Measurements from ENCODE around the gene TMEM147.

The TMEM147 gene

DNA sequence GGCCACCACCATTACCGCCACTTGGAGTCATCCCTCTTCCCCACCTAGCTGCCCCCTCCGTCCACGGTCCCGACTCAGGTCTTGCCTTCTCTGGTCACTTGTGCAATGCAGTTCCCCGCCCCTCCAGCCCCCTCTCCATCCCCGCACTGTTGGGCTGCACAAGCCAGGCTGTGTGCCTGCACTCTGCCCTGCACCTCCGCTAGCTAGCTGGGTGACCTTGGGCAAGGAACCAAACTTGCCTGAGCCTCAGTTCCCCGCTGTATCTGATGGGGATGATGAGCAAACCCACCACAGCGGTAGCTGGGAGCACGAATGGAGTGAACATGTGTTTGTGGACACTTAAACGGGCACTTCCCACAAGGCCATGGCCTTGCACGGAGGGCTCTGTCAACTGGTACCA, 5.6 kb upstream of the TMEM147 start:
- Histone ChIP-seq H3K9me3 (ENCODE audit: insufficient read depth, low read length, severe bottlenecking) (no peaks in the 10 kb centered on the region), H3K79me2 (ENCODE audit: insufficient read depth, low read length) (peaks cover 1% of the 10 kb centered on the region; the same call in 1 of the 2 replicates), H3K4me1 (ENCODE audit: insufficient read depth, low read length) (peaks cover 14% of the 10 kb centered on the region), H3K27ac (ENCODE audit: low read length) (no peak overlapping the region), H3K36me3 (ENCODE audit: insufficient read depth, low read length) (peaks cover 5% of the 10 kb centered on the region; the same call in 1 of the 2 replicates), H3K4me2 (ENCODE audit: insufficient read depth, low read length) (no peak overlapping the region), H3K27me3 (ENCODE audit: insufficient read depth, low read length, poor library complexity) (no peaks in the 10 kb centered on the region), H2AFZ (ENCODE audit: low read depth, low read length) (no peak overlapping the region), H3K4me3 (ENCODE audit: low read depth in 1 of 2, low read length in 2 of 2) (no peak overlapping the region), H4K20me1 (ENCODE audit: insufficient read depth, low read length) (no peaks in the 10 kb centered on the region), H3K9ac (ENCODE audit: low read depth, low read length) (no peak overlapping the region)
- ATAC-seq (ENCODE audit: insufficient read depth, low read depth) (0 out of 3 replicates have a peak, but pooled peaks have one; percentile 16), DNase-seq (no peak)
- no peak for TF ChIP-seq EZH2 (IDR thresholded peaks at IDR 0.05; ENCODE audit: borderline replicate concordance, low read depth, low read length, severe bottlenecking)
- TF ChIP-seq, protein P1, sequence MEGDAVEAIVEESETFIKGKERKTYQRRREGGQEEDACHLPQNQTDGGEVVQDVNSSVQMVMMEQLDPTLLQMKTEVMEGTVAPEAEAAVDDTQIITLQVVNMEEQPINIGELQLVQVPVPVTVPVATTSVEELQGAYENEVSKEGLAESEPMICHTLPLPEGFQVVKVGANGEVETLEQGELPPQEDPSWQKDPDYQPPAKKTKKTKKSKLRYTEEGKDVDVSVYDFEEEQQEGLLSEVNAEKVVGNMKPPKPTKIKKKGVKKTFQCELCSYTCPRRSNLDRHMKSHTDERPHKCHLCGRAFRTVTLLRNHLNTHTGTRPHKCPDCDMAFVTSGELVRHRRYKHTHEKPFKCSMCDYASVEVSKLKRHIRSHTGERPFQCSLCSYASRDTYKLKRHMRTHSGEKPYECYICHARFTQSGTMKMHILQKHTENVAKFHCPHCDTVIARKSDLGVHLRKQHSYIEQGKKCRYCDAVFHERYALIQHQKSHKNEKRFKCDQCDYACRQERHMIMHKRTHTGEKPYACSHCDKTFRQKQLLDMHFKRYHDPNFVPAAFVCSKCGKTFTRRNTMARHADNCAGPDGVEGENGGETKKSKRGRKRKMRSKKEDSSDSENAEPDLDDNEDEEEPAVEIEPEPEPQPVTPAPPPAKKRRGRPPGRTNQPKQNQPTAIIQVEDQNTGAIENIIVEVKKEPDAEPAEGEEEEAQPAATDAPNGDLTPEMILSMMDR (IDR thresholded peaks at IDR 0.05; ENCODE audit: borderline replicate concordance, extremely low read depth, low read length, poor library complexity, severe bottlenecking), result no peak

DNA sequence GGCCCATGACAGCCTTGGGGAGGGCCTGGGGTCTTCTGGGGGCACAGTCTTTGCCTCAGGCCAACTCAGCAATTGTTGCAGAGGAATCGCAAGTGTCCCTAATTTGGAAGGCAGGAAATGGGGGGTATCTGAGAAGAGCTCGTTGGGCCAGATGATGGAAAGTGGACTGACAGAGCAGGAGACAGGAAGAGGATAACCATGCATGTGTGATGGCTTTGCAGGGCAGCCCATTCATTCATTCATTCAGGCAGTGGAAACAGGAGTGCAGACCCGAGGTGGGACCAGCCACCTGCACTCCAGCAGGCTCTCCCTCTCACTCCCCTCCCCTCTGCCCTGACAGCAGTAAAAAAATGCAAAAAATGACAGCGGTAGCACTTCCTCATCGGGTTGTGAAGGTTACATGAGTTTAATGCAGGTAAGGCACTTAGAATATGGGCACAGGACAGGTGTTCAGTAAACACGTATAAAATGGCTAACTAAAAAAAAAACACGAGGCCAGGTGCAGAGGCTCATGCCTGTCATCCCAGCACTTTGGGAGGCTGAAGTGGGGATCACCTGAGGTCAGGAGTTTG, 5.0 kb upstream of the TMEM147 start:
- H3K27ac ChIP-seq (ENCODE audit: low read length), result no peak overlapping the region
- no peak for DNase-seq
- H3K4me1 ChIP-seq (ENCODE audit: insufficient read depth, low read length), result peaks cover 16% of the 10 kb centered on the region
- no peak overlapping the region for H2AFZ ChIP-seq (ENCODE audit: low read depth, low read length)
- H3K36me3 ChIP-seq (ENCODE audit: insufficient read depth, low read length), result peaks cover 5% of the 10 kb centered on the region; the same call in 1 of the 2 replicates
- TF ChIP-seq, protein P1 (IDR thresholded peaks at IDR 0.05; ENCODE audit: borderline replicate concordance, extremely low read depth, low read length, poor library complexity, severe bottlenecking), result no peak
- TF ChIP-seq EZH2 (IDR thresholded peaks at IDR 0.05; ENCODE audit: borderline replicate concordance, low read depth, low read length, severe bottlenecking), result no peak
- no peak overlapping the region for H3K4me3 ChIP-seq (ENCODE audit: low read depth in 1 of 2, low read length in 2 of 2)
- no peak for ATAC-seq (ENCODE audit: insufficient read depth, low read depth)
- no peaks in the 10 kb centered on the region for H3K9me3 ChIP-seq (ENCODE audit: insufficient read depth, low read length, severe bottlenecking)
- H4K20me1 ChIP-seq (ENCODE audit: insufficient read depth, low read length), result no peaks in the 10 kb centered on the region
- H3K4me2 ChIP-seq (ENCODE audit: insufficient read depth, low read length), result no peak overlapping the region
- H3K27me3 ChIP-seq (ENCODE audit: insufficient read depth, low read length, poor library complexity), result no peaks in the 10 kb centered on the region
- H3K79me2 ChIP-seq (ENCODE audit: insufficient read depth, low read length), result peaks cover 5% of the 10 kb centered on the region; the same call in 1 of the 2 replicates
- H3K9ac ChIP-seq (ENCODE audit: low read depth, low read length), result no peak overlapping the region

DNA sequence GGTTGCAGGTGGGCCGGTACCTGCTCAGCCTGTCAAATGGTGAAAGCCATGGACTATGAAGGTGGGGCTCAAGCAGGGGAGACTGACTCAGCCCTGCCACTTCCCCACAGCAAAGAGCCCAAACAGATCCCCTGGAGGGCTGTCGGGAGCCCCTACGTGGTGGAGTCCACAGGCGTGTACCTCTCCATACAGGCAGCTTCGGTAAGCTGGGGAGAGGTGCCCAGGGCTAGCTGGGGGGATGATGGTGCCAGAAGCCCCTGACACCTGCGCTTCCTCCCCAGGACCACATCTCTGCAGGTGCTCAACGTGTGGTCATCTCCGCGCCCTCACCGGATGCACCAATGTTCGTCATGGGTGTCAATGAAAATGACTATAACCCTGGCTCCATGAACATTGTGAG, 3.2 kb upstream of the TMEM147 start:
- Histone ChIP-seq H4K20me1 (ENCODE audit: insufficient read depth, low read length) (peaks cover 8% of the 10 kb centered on the region; the same call in 1 of the 2 replicates), H3K79me2 (ENCODE audit: insufficient read depth, low read length) (peaks cover 22% of the 10 kb centered on the region), H3K4me2 (ENCODE audit: insufficient read depth, low read length) (no peak overlapping the region), H2AFZ (ENCODE audit: low read depth, low read length) (no peak overlapping the region), H3K9ac (ENCODE audit: low read depth, low read length) (no peak overlapping the region), H3K27me3 (ENCODE audit: insufficient read depth, low read length, poor library complexity) (no peaks in the 10 kb centered on the region), H3K27ac (ENCODE audit: low read length) (no peak overlapping the region), H3K36me3 (ENCODE audit: insufficient read depth, low read length) (peaks cover 12% of the 10 kb centered on the region), H3K4me3 (ENCODE audit: low read depth in 1 of 2, low read length in 2 of 2) (no peak overlapping the region), H3K9me3 (ENCODE audit: insufficient read depth, low read length, severe bottlenecking) (no peaks in the 10 kb centered on the region), H3K4me1 (ENCODE audit: insufficient read depth, low read length) (peaks cover 29% of the 10 kb centered on the region)
- TF ChIP-seq, protein P1 (IDR thresholded peaks at IDR 0.05; ENCODE audit: borderline replicate concordance, extremely low read depth, low read length, poor library complexity, severe bottlenecking), result no peak
- DNase-seq (no peak), ATAC-seq (ENCODE audit: insufficient read depth, low read depth) (no peak)

Measured in DND-41 (cell line).